Measurements from ENCODE around the gene RPL3. TPM values are rescaled to one million over a fixed set of nuclear protein-coding genes. Genes with fewer than 3 reads are reported as not detected.
A peak's percentile ranks its signal among the peaks of the same experiment; 100 is the strongest.

The RPL3 gene
- total and polyA plus RNA-seq, 3 donors from 2014 or later: 1,087 to 2,075 (median 2,042) TPM

DNA sequence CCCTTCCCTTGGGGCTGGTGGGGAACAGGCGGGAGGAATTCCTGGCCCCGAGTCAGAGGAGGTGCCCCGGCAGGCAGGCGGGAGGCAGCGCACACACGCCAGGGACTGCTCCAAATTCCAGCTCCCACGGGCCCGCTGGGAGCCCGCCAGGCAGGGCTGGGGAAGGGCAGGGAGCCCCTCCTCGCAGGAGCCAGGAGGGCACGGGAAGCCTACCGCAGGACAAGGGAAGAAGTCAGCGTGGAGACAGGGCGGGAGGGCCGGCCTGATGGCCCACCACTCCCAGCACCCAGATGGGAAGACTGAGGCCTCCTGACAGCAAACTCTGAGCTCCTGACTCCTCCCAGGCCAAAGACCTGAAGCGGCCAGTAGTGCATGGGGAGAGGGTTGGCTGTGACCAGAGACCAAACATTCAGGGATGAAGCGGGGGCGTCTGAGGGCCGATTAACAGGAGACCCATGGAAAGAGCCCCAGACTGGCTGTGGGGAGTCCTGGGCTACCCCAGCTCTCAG lies 22.4 kb downstream of the RPL3 start:
- WGBS, 2 donors: 45 to 47% methylated on average over 6 to 14 of the region's 19 CpGs
- intact Hi-C loops (cut with DNase I; ENCODE audit: low total_unique reads): no loop called here
- Histone ChIP-seq H3K4me3 (no peak overlapping the region), H3K4me1 (peaks cover 41% of the 10 kb centered on the region), H3K36me3 (ENCODE audit: low read depth, missing control alignments) (no peaks in the 10 kb centered on the region), H3K27ac (peak overlapping the region in 1 of 2 donors; percentile 69), H3K27me3 (no peaks in the 10 kb centered on the region), H3K9me3 (no peaks in the 10 kb centered on the region)
- no peak for TF ChIP-seq POLR2A (IDR thresholded peaks at IDR 0.05)
- TF ChIP-seq, protein P1, sequence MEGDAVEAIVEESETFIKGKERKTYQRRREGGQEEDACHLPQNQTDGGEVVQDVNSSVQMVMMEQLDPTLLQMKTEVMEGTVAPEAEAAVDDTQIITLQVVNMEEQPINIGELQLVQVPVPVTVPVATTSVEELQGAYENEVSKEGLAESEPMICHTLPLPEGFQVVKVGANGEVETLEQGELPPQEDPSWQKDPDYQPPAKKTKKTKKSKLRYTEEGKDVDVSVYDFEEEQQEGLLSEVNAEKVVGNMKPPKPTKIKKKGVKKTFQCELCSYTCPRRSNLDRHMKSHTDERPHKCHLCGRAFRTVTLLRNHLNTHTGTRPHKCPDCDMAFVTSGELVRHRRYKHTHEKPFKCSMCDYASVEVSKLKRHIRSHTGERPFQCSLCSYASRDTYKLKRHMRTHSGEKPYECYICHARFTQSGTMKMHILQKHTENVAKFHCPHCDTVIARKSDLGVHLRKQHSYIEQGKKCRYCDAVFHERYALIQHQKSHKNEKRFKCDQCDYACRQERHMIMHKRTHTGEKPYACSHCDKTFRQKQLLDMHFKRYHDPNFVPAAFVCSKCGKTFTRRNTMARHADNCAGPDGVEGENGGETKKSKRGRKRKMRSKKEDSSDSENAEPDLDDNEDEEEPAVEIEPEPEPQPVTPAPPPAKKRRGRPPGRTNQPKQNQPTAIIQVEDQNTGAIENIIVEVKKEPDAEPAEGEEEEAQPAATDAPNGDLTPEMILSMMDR (IDR thresholded peaks at IDR 0.05): no peak
- DNase-seq: no peak

DNA sequence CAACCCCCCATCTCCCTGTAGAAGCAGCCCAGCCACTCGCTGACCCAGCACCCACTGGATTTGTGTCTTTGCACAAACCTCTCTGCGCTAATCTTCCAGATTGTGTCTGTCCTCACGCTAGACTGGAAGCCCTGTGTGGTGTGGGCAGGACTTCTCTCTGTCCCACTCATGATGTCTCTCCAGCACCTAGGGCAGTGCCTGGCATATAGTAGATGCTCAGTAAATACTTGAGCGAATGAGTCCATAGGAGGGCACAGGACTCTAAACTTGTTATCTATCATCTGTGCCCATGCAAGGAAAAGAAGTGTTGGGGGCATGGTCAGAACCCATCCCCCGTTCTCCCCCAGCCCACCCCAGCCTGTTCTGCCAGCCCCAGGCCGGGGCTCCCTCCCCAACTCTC lies 22.9 kb downstream of the RPL3 start:
- H3K4me1 ChIP-seq: peaks cover 46% of the 10 kb centered on the region
- no peak for TF ChIP-seq POLR2A (IDR thresholded peaks at IDR 0.05)
- TF ChIP-seq, protein P1 (IDR thresholded peaks at IDR 0.05): no peak
- no peaks in the 10 kb centered on the region for H3K27me3 ChIP-seq
- no peaks in the 10 kb centered on the region for H3K9me3 ChIP-seq
- no peak for DNase-seq
- no peak overlapping the region for H3K4me3 ChIP-seq
- H3K36me3 ChIP-seq (ENCODE audit: low read depth, missing control alignments): no peaks in the 10 kb centered on the region
- intact Hi-C loops (cut with DNase I; ENCODE audit: low total_unique reads): no loop called here
- peak overlapping the region in 1 of 2 donors; percentile 69 for H3K27ac ChIP-seq
- WGBS, 2 donors: 75 to 95% methylated on average over 6 of the region's 6 CpGs

DNA sequence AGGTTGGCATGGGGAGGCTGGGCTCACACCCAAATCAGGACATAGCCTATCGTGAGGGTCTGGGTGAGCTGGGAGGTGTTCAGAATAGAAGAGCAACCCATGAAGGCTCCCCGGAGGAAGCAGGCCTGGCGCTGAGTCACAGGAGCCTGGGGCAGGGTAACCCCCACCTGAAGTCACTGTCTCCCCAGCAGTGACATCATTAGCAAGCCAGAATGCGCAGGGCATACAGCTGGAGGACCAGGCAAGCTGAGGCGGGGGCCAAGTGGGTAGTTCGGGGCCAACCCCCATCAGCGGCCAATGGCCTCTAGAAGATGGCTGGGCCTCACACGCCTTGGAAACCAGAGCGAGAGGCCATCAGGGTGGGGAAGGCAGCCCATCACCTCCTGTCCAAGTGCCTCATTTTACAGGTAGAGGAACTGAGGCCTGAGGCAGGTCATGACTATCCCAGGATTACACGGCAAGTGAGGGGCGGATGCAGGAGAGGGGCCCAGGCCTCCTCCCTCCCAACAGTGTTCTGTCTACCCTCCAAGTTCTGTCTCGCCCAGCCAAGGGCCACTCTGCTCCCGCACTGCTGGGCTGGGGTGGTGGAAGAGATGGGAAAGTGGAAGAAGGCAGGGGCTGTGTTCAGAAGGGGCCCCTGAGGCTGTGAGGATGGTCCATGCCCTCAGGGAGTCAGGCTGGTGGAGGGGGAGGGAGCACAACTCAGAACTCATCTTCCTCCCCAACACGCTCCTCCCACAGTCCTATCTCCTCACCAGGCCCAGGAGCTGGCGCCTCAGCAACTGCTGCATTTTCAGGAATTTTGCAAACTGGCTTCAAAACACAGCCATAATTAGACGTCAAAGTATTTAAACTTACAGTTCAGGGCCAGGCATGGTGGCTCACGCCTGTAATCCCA lies 24.6 kb downstream of the RPL3 start:
- Histone ChIP-seq H3K27ac (no peak overlapping the region), H3K4me1 (peaks cover 52% of the 10 kb centered on the region), H3K4me3 (no peak overlapping the region), H3K9me3 (no peaks in the 10 kb centered on the region), H3K27me3 (no peaks in the 10 kb centered on the region), H3K36me3 (ENCODE audit: low read depth, missing control alignments) (no peaks in the 10 kb centered on the region)
- TF ChIP-seq, protein P1 (IDR thresholded peaks at IDR 0.05): no peak
- no peak for TF ChIP-seq POLR2A (IDR thresholded peaks at IDR 0.05)
- DNase-seq: no peak
- intact Hi-C loops (cut with DNase I; ENCODE audit: low total_unique reads): no loop called here
- 75 to 90% methylated on average over 8 to 17 of the region's 17 CpGs for WGBS, 2 donors

DNA sequence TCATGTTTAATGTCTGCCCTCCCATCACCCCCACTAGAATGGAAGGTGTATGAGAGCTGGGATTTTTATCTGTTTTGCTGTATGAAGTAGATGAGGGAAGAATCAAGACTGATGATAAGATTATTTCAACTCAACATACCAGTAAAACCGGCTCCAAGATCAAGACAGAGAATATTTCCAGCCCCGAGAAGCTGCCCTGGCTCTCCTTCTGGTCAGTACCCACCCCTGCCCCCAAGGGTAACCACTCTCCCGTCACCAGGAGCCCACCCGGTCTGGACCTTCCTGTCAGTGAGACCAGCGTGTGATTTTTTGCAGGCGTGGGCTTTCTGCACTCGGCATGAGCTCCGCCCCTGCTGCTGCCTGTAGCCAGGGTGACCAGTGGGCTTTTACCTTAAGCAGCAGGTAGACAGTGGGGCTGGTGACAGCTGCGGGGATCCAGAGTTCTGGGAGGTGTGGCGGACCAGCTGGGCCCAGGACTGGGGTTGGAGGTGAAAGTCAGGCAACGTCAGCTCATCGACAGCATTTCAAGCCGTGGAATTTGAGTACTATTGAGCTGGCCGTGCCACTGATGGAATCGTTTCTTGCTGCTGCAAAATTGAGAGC lies 25.6 kb downstream of the RPL3 start:
- Histone ChIP-seq H3K27me3 (no peaks in the 10 kb centered on the region), H3K9me3 (no peaks in the 10 kb centered on the region), H3K4me1 (peaks cover 49% of the 10 kb centered on the region), H3K27ac (no peak overlapping the region), H3K36me3 (ENCODE audit: low read depth, missing control alignments) (no peaks in the 10 kb centered on the region), H3K4me3 (no peak overlapping the region)
- no peak for DNase-seq
- intact Hi-C loops (cut with DNase I; ENCODE audit: low total_unique reads): no loop called here
- WGBS, 2 donors: 90 to 91% methylated on average over 15 of the region's 15 CpGs
- TF ChIP-seq POLR2A (IDR thresholded peaks at IDR 0.05): no peak
- TF ChIP-seq, protein P1 (IDR thresholded peaks at IDR 0.05): no peak

Measured in testis (tissue), 3 donors.